Psoas muscle (tissue), 8 donors: ENCODE measurements around the gene RPN1. TPM values are rescaled to one million over a fixed set of nuclear protein-coding genes. Genes with fewer than 3 reads are reported as not detected.
"Not testable (repeated sequence)": the region's sequence is repeated elsewhere in the genome, so short reads cannot be mapped to it uniquely, and the experiment has no call there.

Experiments
- ATAC-seq, 4 donors: fragments of 200-7000 bp; cut with Tn5 transposase; one replicate each; pipeline ENCODE4 v1.9.1; 2020; ENCODE audit warnings: moderate library complexity in 3 of 4, mild to moderate bottlenecking in 2 of 4
- DNase-seq, 2 donors: peaks; one replicate each; pipeline ENCODE4 v3.0.0-alpha.2; 2020
- H3K27ac ChIP-seq: fragments of 200-600 bp; one replicate; pipeline ENCODE4 v1.8.0; 2022
- H3K27me3 ChIP-seq, 3 donors: fragments of 200-600 bp in 1 of 3; one replicate each; pipeline versions ENCODE4 v1.6.1 to v1.8.0; 2013 to 2022; ENCODE audit warnings: low read length in 2 of 3, mild to moderate bottlenecking in 2 of 3, moderate library complexity in 1 of 3; ENCODE audit not compliant: insufficient read depth in 3 of 3
- H3K36me3 ChIP-seq, 2 donors: fragments of 200-600 bp in 1 of 2; one replicate each; pipeline versions ENCODE4 v1.6.1 to v1.8.0; 2013 to 2022; ENCODE audit warnings: low read depth in 1 of 2, mild to moderate bottlenecking in 1 of 2, moderate library complexity in 1 of 2; ENCODE audit not compliant: insufficient read depth in 1 of 2
- H3K4me1 ChIP-seq: fragments of 200-600 bp; one replicate; pipeline ENCODE4 v1.8.0; 2022
- H3K4me3 ChIP-seq: fragments of 200-600 bp; one replicate; pipeline ENCODE4 v1.8.0; 2022; ENCODE audit warnings: mild to moderate bottlenecking
- H3K9me3 ChIP-seq: fragments of 200-600 bp; one replicate; pipeline ENCODE4 v1.8.0; 2022
- WGBS, 3 donors: extraction: QIAGEN DNeasy Blood & Tissue Kit; methylation state at CpG; one replicate each; pipeline versions ENCODE4 v1.1.6 to v1.1.7; 2013; 5-methylcytosine and 5-hydroxymethylcytosine counted together
- intact Hi-C, 2 donors: fragments of 100-400 bp; cut with DNase I; formaldehyde crosslinking; loops; one replicate each; pipeline versions ENCODE4 v1.11.0 to v1.14.2; 2022
- polyA plus RNA-seq, 3 donors: library from polyadenylated mRNA; stranded (reverse); fragments of 200-250 nt; gene quantifications; one replicate each; pipeline ENCODE4 v1.2.3, GENCODE V29; 2013
- total RNA-seq, 4 donors: library from RNA; stranded (reverse); fragmentation: NEBNext Ultra II Directional in 2 of 4; extraction: Animal tissue kit (Norgen Biotek cat#: 25700) in 2 of 4; gene quantifications; one replicate each; pipeline versions ENCODE4 v1.2.1 to v1.2.4, GENCODE V29; 2021 to 2023
- TF ChIP-seq, protein P1 (sequence below): fragments of 200-600 bp; IDR thresholded peaks from one replicate; pipeline ENCODE4 v1.8.0; 2022; ENCODE audit warnings: antibody characterized with exemption
- donor health status: healthy with polysubstance abuse.
- donor health status: DM: no; HTN: no; CAD: no; lungs with moderate emphysema.
- donor health status: Bipolar disorder and iron deficiency.
- donor health status: healthy.
- donor health status: DM: yes; HTN: yes; CAD: no.
- donor health status: DM: no; HTN: no; CAD: no.
- donor health status: DM: no; HTN: no; CAD: no.
- donor health status: DM: yes; HTN: yes; CAD: no.

The RPN1 gene
- total and polyA plus RNA-seq, 7 donors: 55.5 to 197 (median 110) TPM

- Histone ChIP-seq H3K4me3 (no peak overlapping the region), H3K9me3 (no peaks in the 10 kb centered on the region), H3K27me3 (no peaks in the 10 kb centered on the region), H3K27ac (no peak overlapping the region), H3K36me3 (no peaks in the 10 kb centered on the region), H3K4me1 (no peaks in the 10 kb centered on the region)
- 84 to 91% (median 91%) methylated on average over 4 of the region's 4 CpGs for WGBS, 3 donors
- no peak for DNase-seq
- no peak for ATAC-seq
- intact Hi-C loops: no loop called here
- TF ChIP-seq, protein P1, sequence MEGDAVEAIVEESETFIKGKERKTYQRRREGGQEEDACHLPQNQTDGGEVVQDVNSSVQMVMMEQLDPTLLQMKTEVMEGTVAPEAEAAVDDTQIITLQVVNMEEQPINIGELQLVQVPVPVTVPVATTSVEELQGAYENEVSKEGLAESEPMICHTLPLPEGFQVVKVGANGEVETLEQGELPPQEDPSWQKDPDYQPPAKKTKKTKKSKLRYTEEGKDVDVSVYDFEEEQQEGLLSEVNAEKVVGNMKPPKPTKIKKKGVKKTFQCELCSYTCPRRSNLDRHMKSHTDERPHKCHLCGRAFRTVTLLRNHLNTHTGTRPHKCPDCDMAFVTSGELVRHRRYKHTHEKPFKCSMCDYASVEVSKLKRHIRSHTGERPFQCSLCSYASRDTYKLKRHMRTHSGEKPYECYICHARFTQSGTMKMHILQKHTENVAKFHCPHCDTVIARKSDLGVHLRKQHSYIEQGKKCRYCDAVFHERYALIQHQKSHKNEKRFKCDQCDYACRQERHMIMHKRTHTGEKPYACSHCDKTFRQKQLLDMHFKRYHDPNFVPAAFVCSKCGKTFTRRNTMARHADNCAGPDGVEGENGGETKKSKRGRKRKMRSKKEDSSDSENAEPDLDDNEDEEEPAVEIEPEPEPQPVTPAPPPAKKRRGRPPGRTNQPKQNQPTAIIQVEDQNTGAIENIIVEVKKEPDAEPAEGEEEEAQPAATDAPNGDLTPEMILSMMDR: no peak
These were observed 57.8 kb downstream of the RPN1 start for GRCh38 chr3:128592864-128593263.

DNA sequence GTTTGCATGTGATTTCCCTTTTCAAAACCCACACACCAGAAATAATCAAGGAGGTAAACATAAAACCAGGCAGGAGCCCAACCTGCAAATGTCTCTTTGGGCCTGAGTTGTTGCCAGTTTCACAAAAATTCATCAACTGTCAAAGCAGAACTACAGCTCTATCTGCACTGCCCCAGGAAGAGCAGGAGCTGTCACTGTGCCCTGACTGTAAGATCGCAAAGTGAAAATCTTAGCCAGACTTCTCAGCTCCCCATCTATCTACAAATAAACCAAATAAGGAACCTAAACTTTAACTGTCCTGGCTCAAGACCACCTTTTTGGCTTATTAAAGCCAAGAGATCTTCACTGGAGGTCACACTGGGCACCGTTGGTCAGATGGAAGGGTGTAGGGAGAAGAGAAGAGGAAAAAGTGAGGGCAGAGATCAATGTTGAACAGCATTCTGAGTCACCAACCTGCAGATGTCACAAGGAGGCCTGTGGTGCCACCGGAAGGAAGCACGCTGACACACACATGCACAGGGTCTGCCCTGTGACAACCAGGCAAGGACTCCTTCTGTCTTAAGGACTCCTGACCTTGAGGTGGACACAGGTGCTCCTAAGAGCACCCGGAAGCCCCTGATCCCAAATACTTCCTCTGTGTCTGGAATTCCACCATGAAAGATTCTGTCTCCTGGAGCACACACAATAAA, 58.7 kb downstream of the RPN1 start:
- Histone ChIP-seq H3K4me3 (no peak overlapping the region), H3K4me1 (no peaks in the 10 kb centered on the region), H3K27me3 (peaks cover 0 to 2% (median 0%) of the 10 kb centered on the region in 3 donors), H3K27ac (no peak overlapping the region), H3K9me3 (no peaks in the 10 kb centered on the region), H3K36me3 (no peaks in the 10 kb centered on the region)
- ATAC-seq (no peak), DNase-seq (no peak)
- intact Hi-C loops: no loop called here
- TF ChIP-seq, protein P1: no peak
- WGBS, 3 donors: 51 to 71% (median 68%) methylated on average over 5 of the region's 5 CpGs

GRCh38 chr3:128590948-128591347, 59.7 kb downstream of the RPN1 start:
- WGBS, 3 donors: 68 to 77% (median 74%) methylated on average over 8 of the region's 8 CpGs
- Histone ChIP-seq H3K9me3 (no peaks in the 10 kb centered on the region), H3K27me3 (peaks cover 0 to 2% (median 0%) of the 10 kb centered on the region in 3 donors), H3K4me1 (no peaks in the 10 kb centered on the region), H3K36me3 (no peaks in the 10 kb centered on the region), H3K4me3 (no peak overlapping the region), H3K27ac (no peak overlapping the region)
- no peak for ATAC-seq
- DNase-seq: no peak
- intact Hi-C loops: no loop called here
- TF ChIP-seq, protein P1: no peak

DNA sequence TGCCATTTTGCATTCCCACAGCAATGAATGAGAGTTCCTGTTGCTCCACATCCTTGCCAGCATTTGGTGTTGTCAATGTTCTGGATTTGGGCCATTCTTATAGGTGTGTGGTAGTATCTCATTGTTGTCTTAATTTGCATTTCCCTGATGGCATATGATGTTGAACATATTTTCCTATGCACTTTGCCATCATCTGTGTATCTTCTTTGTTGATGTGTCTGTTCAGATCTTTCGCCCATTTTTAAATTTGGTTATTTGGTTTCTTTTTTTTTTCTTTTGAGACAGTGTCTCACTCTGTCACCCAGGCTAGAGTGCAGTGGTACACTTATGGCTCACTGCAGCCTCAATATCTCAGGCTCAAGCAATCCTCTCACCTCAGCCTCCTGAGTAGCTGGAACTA, 60.6 kb downstream of the RPN1 start:
- ATAC-seq, DNase-seq, H3K4me3 ChIP-seq, H3K9me3 ChIP-seq, intact Hi-C loops, H3K36me3 ChIP-seq, H3K27me3 ChIP-seq, H3K27ac ChIP-seq, H3K4me1 ChIP-seq: not testable (repeated sequence)
- WGBS, 3 donors: 0 to 54% (median 41%) methylated on average over 1 of the region's 1 CpG

- H3K9me3 ChIP-seq: no peaks in the 10 kb centered on the region
- TF ChIP-seq, protein P1: no peak
- no peaks in the 10 kb centered on the region for H3K4me1 ChIP-seq
- no peaks in the 10 kb centered on the region for H3K36me3 ChIP-seq
- no peak for DNase-seq
- intact Hi-C loops: no loop called here
- 75 to 80% (median 79%) methylated on average over 10 of the region's 10 CpGs for WGBS, 3 donors
- H3K27me3 ChIP-seq: peaks cover 0 to 2% (median 0%) of the 10 kb centered on the region in 3 donors
- H3K4me3 ChIP-seq: no peak overlapping the region
- H3K27ac ChIP-seq: no peak overlapping the region
- ATAC-seq: no peak
These were observed 62.5 kb downstream of the RPN1 start for GRCh38 chr3:128588147-128588546.
